Activated CD8-positive, alpha-beta memory T cell treated with anti-CD3 and anti-CD28 coated beads for 48 hours (primary cell): ENCODE measurements around the gene CASP2.

Source experiments
- DNase-seq, 3 experiments: peaks; one replicate each; pipeline ENCODE4 v3.0.0-alpha.2; 2020; ENCODE audit warnings: low read depth in 2 of 3, low spot score in 2 of 3

CASP2 gene

GRCh38 chr7:143331179-143331801, 43.1 kb downstream of the CASP2 start:
- no peak for DNase-seq

GRCh38 chr7:143334244-143334643, 46.1 kb downstream of the CASP2 start:
- DNase-seq = no peak

- no peak for DNase-seq
These were observed 49.1 kb downstream of the CASP2 start for GRCh38 chr7:143337216-143337615.

GRCh38 chr7:143341842-143342241, 53.7 kb downstream of the CASP2 start:
- no peak for DNase-seq

GRCh38 chr7:143343596-143343995, 55.4 kb downstream of the CASP2 start:
- no peak for DNase-seq

GRCh38 chr7:143345428-143345900, 57.3 kb downstream of the CASP2 start:
- peak in 2 of 3 experiments; percentile 28 to 42 for DNase-seq

GRCh38 chr7:143346018-143346417, 57.9 kb downstream of the CASP2 start:
- DNase-seq = no peak

GRCh38 chr7:143347950-143348349, 59.8 kb downstream of the CASP2 start:
- no peak for DNase-seq

- no peak for DNase-seq
These were observed 62.9 kb downstream of the CASP2 start for GRCh38 chr7:143351060-143351459.

- DNase-seq = no peak
These were observed 63.4 kb downstream of the CASP2 start for GRCh38 chr7:143351574-143351973.

GRCh38 chr7:143352531-143353002, 64.4 kb downstream of the CASP2 start:
- DNase-seq = no peak

GRCh38 chr7:143354376-143354775, 66.2 kb downstream of the CASP2 start:
- no peak for DNase-seq

GRCh38 chr7:143354965-143355364, 66.8 kb downstream of the CASP2 start:
- DNase-seq = no peak

- no peak for DNase-seq
These were observed 67.6 kb downstream of the CASP2 start for GRCh38 chr7:143355450-143356385.

- DNase-seq = no peak
These were observed 68.4 kb downstream of the CASP2 start for GRCh38 chr7:143356414-143357050.
